Fibroblast of lung (primary cell): ENCODE data around the gene RBM41. TPM values are rescaled to one million over a fixed set of nuclear protein-coding genes. Genes with fewer than 3 reads are reported as not detected.

ENCODE experiments used
- DNase-seq, 2 donors: peaks; one replicate each; pipeline versions ENCODE4 v3.0.0 to v3.0.0-alpha.2; 2010; ENCODE audit warnings: low read depth in 2 of 2
- H2AFZ ChIP-seq: 2 replicates; pipeline ENCODE4 v1.5.1; 2012; ENCODE audit warnings: low read length, control low read depth, inconsistent platforms
- H3K27ac ChIP-seq: 2 replicates; pipeline ENCODE4 v1.5.1; 2011; ENCODE audit warnings: low read length, control low read depth; ENCODE audit not compliant: insufficient read depth
- H3K27me3 ChIP-seq: 2 replicates; pipeline ENCODE4 v1.5.1; 2011; ENCODE audit warnings: mild to moderate bottlenecking, low read length; ENCODE audit not compliant: control insufficient read depth, insufficient read depth
- H3K36me3 ChIP-seq: 2 replicates; pipeline ENCODE4 v1.5.1; 2011; ENCODE audit warnings: low read length; ENCODE audit not compliant: control insufficient read depth, insufficient read depth
- H3K4me1 ChIP-seq: 2 replicates; pipeline ENCODE4 v1.5.1; 2011; ENCODE audit warnings: low read length; ENCODE audit not compliant: control insufficient read depth, insufficient read depth; ENCODE audit errors: extremely low read depth
- H3K4me2 ChIP-seq: 2 replicates; pipeline ENCODE4 v1.5.1; 2011; ENCODE audit warnings: low read length, control low read depth; ENCODE audit not compliant: insufficient read depth; ENCODE audit errors: extremely low read depth
- H3K4me3 ChIP-seq, 4 experiments: fragments of 200-600 bp in 1 of 4; sonication (generic) in 1 of 4; replicated peaks in 1 of 4; 2 replicates each; pipeline ENCODE4 v1.5.1; 2011 to 2016; ENCODE audit warnings: low read length in 4 of 4, low read depth in 3 of 4, mild to moderate bottlenecking in 3 of 4, control low read depth in 2 of 4, inconsistent platforms in 1 of 4, mixed read lengths in 1 of 4; ENCODE audit not compliant: insufficient read depth in 1 of 4; ENCODE audit errors: control extremely low read depth in 1 of 4
- H3K79me2 ChIP-seq: 2 replicates; pipeline ENCODE4 v1.5.1; 2012; ENCODE audit warnings: mild to moderate bottlenecking, low read length, inconsistent platforms; ENCODE audit not compliant: control insufficient read depth, insufficient read depth
- H3K9ac ChIP-seq: 2 replicates; pipeline ENCODE4 v1.5.1; 2011; ENCODE audit warnings: mild to moderate bottlenecking, low read length, control low read depth; ENCODE audit not compliant: insufficient read depth
- H3K9me3 ChIP-seq: 2 replicates; pipeline ENCODE4 v1.5.1; 2012; ENCODE audit warnings: low read depth, low read length; ENCODE audit not compliant: control insufficient read depth, insufficient read depth
- H4K20me1 ChIP-seq: 2 replicates; pipeline ENCODE4 v1.5.1; 2011; ENCODE audit warnings: low read length; ENCODE audit not compliant: control insufficient read depth, insufficient read depth; ENCODE audit errors: extremely low read depth
- EZH2 ChIP-seq: IDR thresholded peaks from 2 replicates; pipeline ENCODE4 v1.5.1; 2012; ENCODE audit warnings: low read length, control low read depth, mild to moderate bottlenecking; ENCODE audit errors: missing control alignments
- polyA plus RNA-seq, 2 donors: library from polyadenylated mRNA; depleted of rRNA in 1 of 2; stranded (reverse) in 1 of 2; unstranded in 1 of 2; fragments of >200 nt; gene quantifications; 2 replicates each; pipeline ENCODE4 v1.2.1, GENCODE V29; 2011 to 2012; ENCODE audit warnings: missing spikeins in 1 of 2
- total RNA-seq: library from RNA; depleted of rRNA; stranded (reverse); fragments of >200 nt; gene quantifications from 2 replicates; pipeline ENCODE4 v1.2.1, GENCODE V29; 2014
- TF ChIP-seq, protein P1 (sequence below), 2 donors: IDR thresholded peaks in 1 of 2; conservative IDR thresholded peaks in 1 of 2; 1 replicate in 1 of 2; 2 replicates in 1 of 2; pipeline ENCODE4 v1.5.1; 2011 to 2012; ENCODE audit warnings: low read length in 2 of 2, control low read depth in 1 of 2, inconsistent platforms in 1 of 2, low read depth in 1 of 2, mild to moderate bottlenecking in 1 of 2

The RBM41 gene
- total and polyA plus RNA-seq, 2 donors (not counting 1 experiment from before 2014, with no cell fraction given) = 9.1 to 13.2 TPM

DNA sequence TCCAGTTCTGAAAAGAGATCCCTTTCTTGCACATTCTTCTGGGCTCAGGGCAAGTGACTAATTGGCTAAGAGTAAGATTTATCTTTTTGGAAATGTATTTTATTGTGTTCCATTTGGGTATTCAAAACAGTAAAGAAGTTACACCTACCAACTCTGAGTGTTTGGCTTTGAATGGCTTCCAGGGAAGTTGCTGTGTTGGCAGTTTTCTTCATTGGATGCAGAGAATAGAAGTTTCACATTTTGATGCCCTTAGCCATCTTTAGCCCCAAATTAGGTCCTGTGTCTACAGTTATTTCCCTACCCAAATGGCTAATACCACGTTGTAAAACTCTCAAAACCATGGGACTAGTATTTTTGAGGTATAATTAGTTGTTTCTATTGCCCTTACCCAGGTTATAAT is 88.9 kb downstream of the RBM41 start:
- no peaks in the 10 kb centered on the region for H3K79me2 ChIP-seq
- H3K4me1 ChIP-seq = no peaks in the 10 kb centered on the region
- H3K27me3 ChIP-seq = no peaks in the 10 kb centered on the region
- no peak overlapping the region for H3K27ac ChIP-seq
- H2AFZ ChIP-seq = no peak overlapping the region
- H3K9ac ChIP-seq = no peak overlapping the region
- H3K4me3 ChIP-seq = no peak overlapping the region
- DNase-seq = no peak
- TF ChIP-seq, protein P1, sequence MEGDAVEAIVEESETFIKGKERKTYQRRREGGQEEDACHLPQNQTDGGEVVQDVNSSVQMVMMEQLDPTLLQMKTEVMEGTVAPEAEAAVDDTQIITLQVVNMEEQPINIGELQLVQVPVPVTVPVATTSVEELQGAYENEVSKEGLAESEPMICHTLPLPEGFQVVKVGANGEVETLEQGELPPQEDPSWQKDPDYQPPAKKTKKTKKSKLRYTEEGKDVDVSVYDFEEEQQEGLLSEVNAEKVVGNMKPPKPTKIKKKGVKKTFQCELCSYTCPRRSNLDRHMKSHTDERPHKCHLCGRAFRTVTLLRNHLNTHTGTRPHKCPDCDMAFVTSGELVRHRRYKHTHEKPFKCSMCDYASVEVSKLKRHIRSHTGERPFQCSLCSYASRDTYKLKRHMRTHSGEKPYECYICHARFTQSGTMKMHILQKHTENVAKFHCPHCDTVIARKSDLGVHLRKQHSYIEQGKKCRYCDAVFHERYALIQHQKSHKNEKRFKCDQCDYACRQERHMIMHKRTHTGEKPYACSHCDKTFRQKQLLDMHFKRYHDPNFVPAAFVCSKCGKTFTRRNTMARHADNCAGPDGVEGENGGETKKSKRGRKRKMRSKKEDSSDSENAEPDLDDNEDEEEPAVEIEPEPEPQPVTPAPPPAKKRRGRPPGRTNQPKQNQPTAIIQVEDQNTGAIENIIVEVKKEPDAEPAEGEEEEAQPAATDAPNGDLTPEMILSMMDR (conservative IDR thresholded peaks at IDR 0.05 in 1 of 2, IDR thresholded peaks at IDR 0.05 in 1 of 2; ENCODE audit: low read depth in 1 of 2, low read length in 2 of 2) = no peak
- no peak for TF ChIP-seq EZH2
- no peaks in the 10 kb centered on the region for H3K36me3 ChIP-seq
- no peaks in the 10 kb centered on the region for H4K20me1 ChIP-seq
- H3K9me3 ChIP-seq = no peaks in the 10 kb centered on the region
- H3K4me2 ChIP-seq = no peak overlapping the region

- H3K27ac ChIP-seq = no peak overlapping the region
- no peak overlapping the region for H2AFZ ChIP-seq
- no peaks in the 10 kb centered on the region for H4K20me1 ChIP-seq
- no peaks in the 10 kb centered on the region for H3K9me3 ChIP-seq
- no peak overlapping the region for H3K9ac ChIP-seq
- DNase-seq = peak; percentile 13 to 45
- no peaks in the 10 kb centered on the region for H3K4me1 ChIP-seq
- no peaks in the 10 kb centered on the region for H3K79me2 ChIP-seq
- H3K27me3 ChIP-seq = no peaks in the 10 kb centered on the region
- H3K4me2 ChIP-seq = no peak overlapping the region
- no peak overlapping the region for H3K4me3 ChIP-seq
- no peaks in the 10 kb centered on the region for H3K36me3 ChIP-seq
- TF ChIP-seq EZH2 = no peak
- TF ChIP-seq, protein P1 (conservative IDR thresholded peaks at IDR 0.05 in 1 of 2, IDR thresholded peaks at IDR 0.05 in 1 of 2; ENCODE audit: low read depth in 1 of 2, low read length in 2 of 2) = peak; percentile 53 to 58
Measured at GRCh38 chrX:107025545-107025944, 93.1 kb downstream of the RBM41 start.

DNA sequence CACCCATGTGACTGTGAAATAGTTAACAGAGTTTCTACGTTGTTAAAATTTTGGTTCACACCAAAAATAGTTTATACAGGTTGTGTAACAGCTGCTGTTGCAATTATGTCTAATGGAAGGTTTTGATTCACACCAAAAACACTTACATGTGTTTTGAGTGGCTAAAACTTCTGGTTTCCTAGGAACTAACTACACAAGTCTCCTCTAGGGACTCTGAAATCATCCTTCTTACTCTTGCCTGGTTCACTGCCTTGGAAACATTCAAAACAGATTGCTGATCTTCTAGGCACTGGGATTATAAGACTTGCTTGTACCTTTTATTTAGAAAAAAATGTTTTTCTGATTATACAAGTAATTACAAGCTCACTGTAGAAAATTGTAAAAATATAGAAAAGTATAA is 103.7 kb downstream of the RBM41 start:
- H3K4me1 ChIP-seq = no peaks in the 10 kb centered on the region
- no peak for TF ChIP-seq EZH2
- TF ChIP-seq, protein P1 (conservative IDR thresholded peaks at IDR 0.05 in 1 of 2, IDR thresholded peaks at IDR 0.05 in 1 of 2; ENCODE audit: low read depth in 1 of 2, low read length in 2 of 2) = no peak
- H3K9ac ChIP-seq = no peak overlapping the region
- no peaks in the 10 kb centered on the region for H3K79me2 ChIP-seq
- H4K20me1 ChIP-seq = no peaks in the 10 kb centered on the region
- H3K27ac ChIP-seq = no peak overlapping the region
- DNase-seq = no peak
- no peaks in the 10 kb centered on the region for H3K36me3 ChIP-seq
- H3K27me3 ChIP-seq = no peaks in the 10 kb centered on the region
- no peak overlapping the region for H3K4me3 ChIP-seq
- no peak overlapping the region for H2AFZ ChIP-seq
- no peak overlapping the region for H3K4me2 ChIP-seq
- H3K9me3 ChIP-seq = no peaks in the 10 kb centered on the region

Other genes with a start within 250 kb of the RBM41 start
- gene RIPPLY1, start 215.5 kb downstream of the RBM41 start, total RNA-seq = not detected in 2 replicates
- not detected in 2 replicates for gene RIPPLY1, start 215.5 kb downstream of the RBM41 start, polyA plus RNA-seq
- gene CLDN2, start 198.4 kb downstream of the RBM41 start, total RNA-seq = not detected in 2 replicates
- gene CLDN2, start 198.4 kb downstream of the RBM41 start, polyA plus RNA-seq = 0.02 TPM in 1 of 2 replicates, not detected in the other
- 43.7 and 44.8 TPM in 2 replicates for gene MORC4, start 118.6 kb downstream of the RBM41 start, total RNA-seq
- 24.5 and 27.5 TPM in 2 replicates for gene MORC4, start 118.6 kb downstream of the RBM41 start, polyA plus RNA-seq
- under 0.01 TPM in 1 of 2 replicates, not detected in the other for gene NUP62CL, start 87.6 kb upstream of the RBM41 start, total RNA-seq
- not detected in 2 replicates for gene NUP62CL, start 87.6 kb upstream of the RBM41 start, polyA plus RNA-seq
- not detected in 2 replicates for gene DNAAF6, start 87.8 kb upstream of the RBM41 start, total RNA-seq
- not detected in 2 replicates for gene DNAAF6, start 87.8 kb upstream of the RBM41 start, polyA plus RNA-seq